ENCODE results near the gene ADCY2. TPM values are rescaled to one million over a fixed set of nuclear protein-coding genes. Genes with fewer than 3 reads are reported as not detected.

ADCY2 gene
- total RNA-seq (not detected), polyA plus RNA-seq (not detected)

- H3K4me1 ChIP-seq (ENCODE audit: insufficient read depth, low read length): no peaks in the 10 kb centered on the region
- CTCF ChIA-PET (ENCODE audit: partially characterized antibody): no interaction called here
- H3K27me3 ChIP-seq (ENCODE audit: insufficient read depth, low read length): peaks cover 4% of the 10 kb centered on the region
- no peaks in the 10 kb centered on the region for H3K9me3 ChIP-seq (ENCODE audit: control insufficient read depth in 1 of 2, low read length in 2 of 2)
- H3K4me1 Mint-ChIP-seq: peaks cover 3 to 7% (median 4%) of the 10 kb centered on the region in 4 donors
- H3K27ac ChIP-seq (ENCODE audit: low read depth, low read length): no peak within 1 kb of the TSS
- H3K9me3 Mint-ChIP-seq: peaks cover 0 to 5% (median 0%) of the 10 kb centered on the region in 8 donors
- intact Hi-C loops (cut with micrococcal nuclease): no loop called here
- peak within 1 kb of the TSS in 5 of 8 donors; percentile 17 to 73 (median 29) for H3K4me3 Mint-ChIP-seq
- no peaks in the 10 kb centered on the region for H3K36me3 ChIP-seq (ENCODE audit: insufficient read depth, low read length)
- H3K27me3 Mint-ChIP-seq: peaks cover 29 to 31% of the 10 kb centered on the region in 2 donors
- POLR2A ChIA-PET (ENCODE audit: partially characterized antibody): no interaction called here
- H3K4me3 ChIP-seq (ENCODE audit: low read length in 2 of 2): no peak within 1 kb of the TSS
- no peak within 1 kb of the TSS for H3K27ac Mint-ChIP-seq
- no peak for DNase-seq
- H3K36me3 Mint-ChIP-seq: no peaks in the 10 kb centered on the region
These were observed at the start of gene ADCY2 for GRCh38 chr5:7395947-7396712. ADCY2 (plus strand) TSS chr5:7396138; CDS start chr5:7396297, 159 bp downstream.

GRCh38 chr5:7347377-7347776 is 48.6 kb upstream of the ADCY2 start:
- ChIA-PET CTCF (ENCODE audit: partially characterized antibody) (no interaction called here), POLR2A (ENCODE audit: partially characterized antibody) (no interaction called here)
- DNase-seq: no peak
- no peaks in the 10 kb centered on the region for H3K9me3 ChIP-seq (ENCODE audit: control insufficient read depth in 1 of 2, low read length in 2 of 2)
- no peaks in the 10 kb centered on the region for H3K4me1 ChIP-seq (ENCODE audit: insufficient read depth, low read length)
- H3K4me3 ChIP-seq (ENCODE audit: low read length in 2 of 2): no peak overlapping the region
- H3K36me3 ChIP-seq (ENCODE audit: insufficient read depth, low read length): no peaks in the 10 kb centered on the region
- no peak overlapping the region for H3K27ac ChIP-seq (ENCODE audit: low read depth, low read length)
- no peaks in the 10 kb centered on the region for H3K27me3 ChIP-seq (ENCODE audit: insufficient read depth, low read length)
- H3K4me3 Mint-ChIP-seq: no peak overlapping the region
- H3K27ac Mint-ChIP-seq: no peak overlapping the region
- H3K36me3 Mint-ChIP-seq: no peaks in the 10 kb centered on the region
- no peaks in the 10 kb centered on the region for H3K4me1 Mint-ChIP-seq
- peaks cover 0 to 7% (median 2%) of the 10 kb centered on the region in 8 donors for H3K9me3 Mint-ChIP-seq
- intact Hi-C loops (cut with micrococcal nuclease): no loop called here
- H3K27me3 Mint-ChIP-seq: no peaks in the 10 kb centered on the region

GRCh38 chr5:7348168-7348854 is 47.6 kb upstream of the ADCY2 start:
- no peaks in the 10 kb centered on the region for H3K36me3 ChIP-seq (ENCODE audit: insufficient read depth, low read length)
- H3K9me3 Mint-ChIP-seq: peaks cover 0 to 5% (median 0%) of the 10 kb centered on the region in 8 donors
- no peak for DNase-seq
- no peaks in the 10 kb centered on the region for H3K27me3 Mint-ChIP-seq
- H3K9me3 ChIP-seq (ENCODE audit: control insufficient read depth in 1 of 2, low read length in 2 of 2): no peaks in the 10 kb centered on the region
- no peak overlapping the region for H3K27ac Mint-ChIP-seq
- no peaks in the 10 kb centered on the region for H3K36me3 Mint-ChIP-seq
- ChIA-PET POLR2A (ENCODE audit: partially characterized antibody) (no interaction called here), CTCF (ENCODE audit: partially characterized antibody) (no interaction called here)
- H3K27ac ChIP-seq (ENCODE audit: low read depth, low read length): no peak overlapping the region
- intact Hi-C loops (cut with micrococcal nuclease): no loop called here
- no peak overlapping the region for H3K4me3 ChIP-seq (ENCODE audit: low read length in 2 of 2)
- H3K27me3 ChIP-seq (ENCODE audit: insufficient read depth, low read length): no peaks in the 10 kb centered on the region
- no peaks in the 10 kb centered on the region for H3K4me1 Mint-ChIP-seq
- no peaks in the 10 kb centered on the region for H3K4me1 ChIP-seq (ENCODE audit: insufficient read depth, low read length)
- H3K4me3 Mint-ChIP-seq: no peak overlapping the region

GRCh38 chr5:7361593-7361992 is 34.3 kb upstream of the ADCY2 start:
- DNase-seq: no peak
- H3K36me3 Mint-ChIP-seq: no peaks in the 10 kb centered on the region
- H3K4me1 ChIP-seq (ENCODE audit: insufficient read depth, low read length): no peaks in the 10 kb centered on the region
- H3K4me3 Mint-ChIP-seq: no peak overlapping the region
- POLR2A ChIA-PET (ENCODE audit: partially characterized antibody): no interaction called here
- H3K27ac ChIP-seq (ENCODE audit: low read depth, low read length): no peak overlapping the region
- no peaks in the 10 kb centered on the region for H3K36me3 ChIP-seq (ENCODE audit: insufficient read depth, low read length)
- no peaks in the 10 kb centered on the region for H3K27me3 ChIP-seq (ENCODE audit: insufficient read depth, low read length)
- peaks cover 0 to 7% (median 2%) of the 10 kb centered on the region in 8 donors for H3K9me3 Mint-ChIP-seq
- no peak overlapping the region for H3K27ac Mint-ChIP-seq
- CTCF ChIA-PET (ENCODE audit: partially characterized antibody): no interaction called here
- H3K4me3 ChIP-seq (ENCODE audit: low read length in 2 of 2): no peak overlapping the region
- intact Hi-C loops (cut with micrococcal nuclease): no loop called here
- no peaks in the 10 kb centered on the region for H3K27me3 Mint-ChIP-seq
- H3K9me3 ChIP-seq (ENCODE audit: control insufficient read depth in 1 of 2, low read length in 2 of 2): no peaks in the 10 kb centered on the region
- no peaks in the 10 kb centered on the region for H3K4me1 Mint-ChIP-seq

GRCh38 chr5:7363067-7363677 is 32.8 kb upstream of the ADCY2 start:
- no peaks in the 10 kb centered on the region for H3K4me1 ChIP-seq (ENCODE audit: insufficient read depth, low read length)
- Mint-ChIP-seq H3K4me3 (no peak overlapping the region), H3K27me3 (peaks cover 0 to 1% of the 10 kb centered on the region in 2 donors), H3K4me1 (no peaks in the 10 kb centered on the region), H3K27ac (no peak overlapping the region), H3K36me3 (no peaks in the 10 kb centered on the region), H3K9me3 (peaks cover 0 to 7% (median 5%) of the 10 kb centered on the region in 8 donors)
- no peak overlapping the region for H3K27ac ChIP-seq (ENCODE audit: low read depth, low read length)
- intact Hi-C loops (cut with micrococcal nuclease): no loop called here
- H3K9me3 ChIP-seq (ENCODE audit: control insufficient read depth in 1 of 2, low read length in 2 of 2): no peaks in the 10 kb centered on the region
- no peaks in the 10 kb centered on the region for H3K36me3 ChIP-seq (ENCODE audit: insufficient read depth, low read length)
- no peak overlapping the region for H3K4me3 ChIP-seq (ENCODE audit: low read length in 2 of 2)
- DNase-seq: no peak
- ChIA-PET POLR2A (ENCODE audit: partially characterized antibody) (no interaction called here), CTCF (ENCODE audit: partially characterized antibody) (no interaction called here)
- no peaks in the 10 kb centered on the region for H3K27me3 ChIP-seq (ENCODE audit: insufficient read depth, low read length)

GRCh38 chr5:7364226-7364875 is 31.6 kb upstream of the ADCY2 start:
- peaks cover 0 to 1% of the 10 kb centered on the region in 2 donors for H3K27me3 Mint-ChIP-seq
- H3K4me1 Mint-ChIP-seq: no peaks in the 10 kb centered on the region
- no peak overlapping the region for H3K27ac ChIP-seq (ENCODE audit: low read depth, low read length)
- no peak for DNase-seq
- H3K4me3 Mint-ChIP-seq: no peak overlapping the region
- CTCF ChIA-PET (ENCODE audit: partially characterized antibody): no interaction called here
- intact Hi-C loops (cut with micrococcal nuclease): no loop called here
- no peaks in the 10 kb centered on the region for H3K36me3 Mint-ChIP-seq
- H3K36me3 ChIP-seq (ENCODE audit: insufficient read depth, low read length): no peaks in the 10 kb centered on the region
- no peak overlapping the region for H3K4me3 ChIP-seq (ENCODE audit: low read length in 2 of 2)
- no peaks in the 10 kb centered on the region for H3K4me1 ChIP-seq (ENCODE audit: insufficient read depth, low read length)
- peaks cover 0 to 11% (median 3%) of the 10 kb centered on the region in 8 donors for H3K9me3 Mint-ChIP-seq
- H3K9me3 ChIP-seq (ENCODE audit: control insufficient read depth in 1 of 2, low read length in 2 of 2): no peaks in the 10 kb centered on the region
- no peak overlapping the region for H3K27ac Mint-ChIP-seq
- H3K27me3 ChIP-seq (ENCODE audit: insufficient read depth, low read length): no peaks in the 10 kb centered on the region
- POLR2A ChIA-PET (ENCODE audit: partially characterized antibody): no interaction called here

- CTCF ChIA-PET (ENCODE audit: partially characterized antibody): no interaction called here
- no peaks in the 10 kb centered on the region for H3K4me1 Mint-ChIP-seq
- no peaks in the 10 kb centered on the region for H3K36me3 ChIP-seq (ENCODE audit: insufficient read depth, low read length)
- H3K4me1 ChIP-seq (ENCODE audit: insufficient read depth, low read length): no peaks in the 10 kb centered on the region
- no peak overlapping the region for H3K27ac Mint-ChIP-seq
- no peak overlapping the region for H3K27ac ChIP-seq (ENCODE audit: low read depth, low read length)
- intact Hi-C loops (cut with micrococcal nuclease): no loop called here
- no peaks in the 10 kb centered on the region for H3K27me3 ChIP-seq (ENCODE audit: insufficient read depth, low read length)
- H3K4me3 ChIP-seq (ENCODE audit: low read length in 2 of 2): no peak overlapping the region
- no peaks in the 10 kb centered on the region for H3K36me3 Mint-ChIP-seq
- POLR2A ChIA-PET (ENCODE audit: partially characterized antibody): no interaction called here
- H3K4me3 Mint-ChIP-seq: no peak overlapping the region
- DNase-seq: no peak
- H3K9me3 ChIP-seq (ENCODE audit: control insufficient read depth in 1 of 2, low read length in 2 of 2): no peaks in the 10 kb centered on the region
- H3K9me3 Mint-ChIP-seq: peaks cover 0 to 11% (median 5%) of the 10 kb centered on the region in 8 donors
- peaks cover 0 to 1% of the 10 kb centered on the region in 2 donors for H3K27me3 Mint-ChIP-seq
These were observed 28.2 kb upstream of the ADCY2 start for GRCh38 chr5:7367780-7368179.

All from CD4-positive, alpha-beta memory T cell (primary cell).